ENCODE data around the gene ASIC3.

ASIC3 gene

DNA sequence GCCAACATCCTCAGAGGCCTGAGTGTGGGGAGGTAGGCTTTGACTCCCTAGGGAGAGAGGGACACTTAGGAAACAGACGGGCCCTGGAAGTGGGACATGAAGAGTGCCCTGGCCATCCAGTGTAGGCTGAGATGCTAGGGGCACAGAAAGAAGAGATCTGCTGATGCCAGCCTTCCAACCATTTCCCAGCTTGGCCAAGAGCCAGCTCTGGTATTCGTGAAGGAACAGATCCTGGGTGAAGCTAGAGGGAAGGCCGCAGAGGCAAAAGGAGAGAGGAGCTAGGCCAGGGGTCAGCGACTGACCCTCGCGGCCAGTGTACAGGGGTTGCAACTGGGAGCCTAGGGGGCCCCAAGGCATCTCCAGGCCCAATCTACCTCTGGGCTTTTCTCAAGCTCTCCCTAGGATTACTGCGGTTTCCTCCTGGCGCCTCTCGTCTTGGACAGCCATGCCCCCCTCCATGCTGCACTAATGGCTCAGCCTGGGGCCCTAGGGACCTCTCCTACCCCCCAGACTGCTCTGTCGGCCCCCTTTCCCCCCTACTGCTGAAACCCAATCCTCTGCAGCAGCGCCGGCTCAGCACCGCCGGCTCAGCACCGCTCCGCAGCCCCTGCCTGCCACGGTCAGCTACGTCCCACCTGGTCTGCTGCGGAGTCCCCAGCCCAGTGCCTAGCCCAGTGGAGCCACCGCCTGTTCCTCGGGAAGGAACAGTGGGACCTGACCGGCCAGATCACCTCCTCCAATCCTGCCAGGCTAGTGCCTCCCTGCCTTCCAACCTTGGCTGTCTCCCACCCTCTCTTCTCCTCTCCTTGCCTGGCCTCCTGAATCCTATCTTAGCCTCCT, at the start of gene ASIC3:
ASIC3 (plus strand) TSS at position 556 of the 840 bp plus-strand sequence. CDS start 355 bp downstream, outside the sequence.
- in situ Hi-C loops (cut with HindIII; ENCODE audit: low pct_unique_long_range_greater_than_20kb, low sequenced_read_pairs), result no loop called here
- no peak for TF ChIP-seq JUND (IDR thresholded peaks at IDR 0.05; ENCODE audit: low read depth)

DNA sequence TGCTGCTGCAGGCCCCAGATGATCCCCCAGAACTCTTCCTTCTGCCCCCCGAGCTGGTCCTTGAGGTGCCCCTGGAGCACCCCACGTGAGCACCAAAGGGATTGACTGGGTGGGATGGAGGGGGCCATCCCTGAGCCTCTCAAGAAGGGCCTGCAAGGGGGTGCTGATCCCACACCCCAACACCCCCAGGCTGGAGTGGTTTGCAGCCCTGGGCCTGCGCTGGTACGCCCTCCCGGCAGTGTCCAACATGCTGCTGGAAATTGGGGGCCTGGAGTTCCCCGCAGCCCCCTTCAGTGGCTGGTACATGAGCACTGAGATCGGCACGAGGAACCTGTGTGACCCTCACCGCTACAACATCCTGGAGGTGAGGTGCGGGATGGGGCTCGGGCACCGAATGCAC, 49.3 kb upstream of the ASIC3 start:
- no peak for DNase-seq (ENCODE audit: low read depth in 1 of 2, low spot score in 1 of 2)
- no peak for TF ChIP-seq JUND (IDR thresholded peaks at IDR 0.05; ENCODE audit: low read depth)
- in situ Hi-C loops (cut with HindIII; ENCODE audit: low pct_unique_long_range_greater_than_20kb, low sequenced_read_pairs), result no loop called here

More for the DNA sequence above, at the start of gene ASIC3:
- no peak for DNase-seq (ENCODE audit: low read depth in 1 of 2, low spot score in 1 of 2)

DNA sequence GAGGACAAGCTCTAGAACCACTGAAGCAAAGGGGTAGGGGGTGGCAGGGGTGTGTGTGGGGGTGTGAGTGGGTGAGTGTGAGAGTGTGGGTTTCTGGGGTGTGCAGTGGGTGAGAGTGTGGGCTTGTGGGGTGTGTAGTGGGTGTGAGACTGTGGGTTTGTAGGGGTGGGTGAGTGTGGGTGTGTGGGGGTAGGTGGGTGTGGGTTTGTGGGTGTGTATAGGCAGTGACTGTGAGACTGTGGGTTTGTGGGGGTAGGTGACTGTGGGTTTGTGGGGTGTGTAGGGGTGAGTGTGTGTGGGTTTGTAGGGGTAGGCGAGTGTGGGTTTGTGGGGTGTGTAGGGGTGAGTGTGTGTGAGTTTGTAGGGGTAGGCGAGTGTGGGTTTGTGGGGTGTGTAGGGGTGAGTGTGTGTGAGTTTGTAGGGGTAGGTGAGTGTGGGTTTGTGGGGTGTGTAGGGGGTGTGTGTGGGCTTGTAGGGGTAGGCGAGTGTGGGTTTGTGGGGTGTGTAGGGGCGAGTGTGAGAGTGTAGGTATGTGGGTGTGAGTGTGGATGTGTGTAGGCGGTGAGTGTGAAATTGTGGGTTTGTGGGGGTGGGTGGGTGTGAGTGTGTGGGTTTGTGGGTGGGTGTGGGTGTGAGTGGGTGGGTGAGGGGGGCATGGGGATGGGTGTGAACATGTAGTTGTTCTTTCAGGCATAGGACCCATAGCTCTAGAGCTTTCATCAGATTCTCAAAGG, 48.7 kb upstream of the ASIC3 start:
- in situ Hi-C loops (cut with HindIII; ENCODE audit: low pct_unique_long_range_greater_than_20kb, low sequenced_read_pairs), result no loop called here
- TF ChIP-seq JUND (IDR thresholded peaks at IDR 0.05; ENCODE audit: low read depth), result no peak
- DNase-seq (ENCODE audit: low read depth in 1 of 2, low spot score in 1 of 2), result no peak

DNA sequence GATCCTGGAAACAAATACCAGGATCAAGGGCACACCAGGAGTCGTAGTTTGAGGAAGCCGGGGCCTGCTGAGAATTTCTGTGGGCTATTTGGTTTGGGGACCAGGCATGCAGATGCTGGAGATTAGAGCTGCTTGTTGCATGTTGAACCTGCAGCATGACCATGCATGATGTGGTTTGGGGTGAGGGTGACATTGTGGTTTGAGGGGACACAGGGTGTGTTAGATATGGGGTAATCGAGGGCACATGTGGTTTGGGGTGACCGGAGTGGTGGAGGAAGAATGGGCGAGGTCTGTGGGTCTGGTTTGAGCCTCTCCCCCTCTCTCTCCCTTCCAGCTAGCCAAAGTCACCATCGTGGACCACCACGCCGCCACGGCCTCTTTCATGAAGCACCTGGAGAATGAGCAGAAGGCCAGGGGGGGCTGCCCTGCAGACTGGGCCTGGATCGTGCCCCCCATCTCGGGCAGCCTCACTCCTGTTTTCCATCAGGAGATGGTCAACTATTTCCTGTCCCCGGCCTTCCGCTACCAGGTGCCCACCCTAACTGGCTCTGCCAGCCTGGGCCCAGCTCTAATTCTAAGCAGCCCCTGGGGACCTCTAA, 47.3 kb upstream of the ASIC3 start:
- in situ Hi-C loops (cut with HindIII; ENCODE audit: low pct_unique_long_range_greater_than_20kb, low sequenced_read_pairs), result no loop called here
- no peak for TF ChIP-seq JUND (IDR thresholded peaks at IDR 0.05; ENCODE audit: low read depth)
- DNase-seq (ENCODE audit: low read depth in 1 of 2, low spot score in 1 of 2), result no peak

DNA sequence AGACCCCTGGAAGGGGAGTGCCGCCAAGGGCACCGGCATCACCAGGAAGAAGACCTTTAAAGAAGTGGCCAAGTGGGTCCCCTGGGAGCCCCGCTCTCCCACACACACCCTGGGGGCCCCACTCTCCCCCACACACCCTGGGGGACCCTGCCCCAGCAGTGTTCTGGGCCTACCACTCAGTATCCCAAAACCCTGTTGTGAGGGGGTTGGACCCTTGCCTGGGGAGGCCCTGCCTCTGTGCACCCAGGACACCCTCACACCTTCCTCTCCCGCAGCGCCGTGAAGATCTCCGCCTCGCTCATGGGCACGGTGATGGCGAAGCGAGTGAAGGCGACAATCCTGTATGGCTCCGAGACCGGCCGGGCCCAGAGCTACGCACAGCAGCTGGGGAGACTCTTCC, 46.8 kb upstream of the ASIC3 start:
- DNase-seq (ENCODE audit: low read depth in 1 of 2, low spot score in 1 of 2), result no peak
- TF ChIP-seq JUND (IDR thresholded peaks at IDR 0.05; ENCODE audit: low read depth), result no peak
- in situ Hi-C loops (cut with HindIII; ENCODE audit: low pct_unique_long_range_greater_than_20kb, low sequenced_read_pairs), result no loop called here

DNA sequence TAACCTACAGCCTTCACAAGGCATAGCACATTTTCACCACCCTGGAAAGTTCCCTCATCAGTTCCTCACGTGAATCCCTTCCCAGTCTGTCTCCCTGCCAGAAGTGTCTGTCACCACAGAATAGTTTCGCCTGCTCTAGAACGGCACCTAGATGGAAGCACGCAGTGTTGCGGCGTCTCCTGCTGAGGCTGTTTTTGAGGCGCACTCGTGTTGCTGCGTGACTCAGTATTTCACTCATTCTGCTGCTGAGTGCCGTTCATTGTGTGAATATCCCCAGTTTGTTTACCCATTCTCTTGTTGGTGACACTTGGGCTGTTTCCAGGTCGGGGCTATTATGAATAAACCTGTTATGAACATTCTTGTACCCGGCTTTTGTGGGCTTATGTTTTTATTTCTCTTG, 44.8 kb upstream of the ASIC3 start:
- peak; percentile 50 to 71 for DNase-seq (ENCODE audit: low read depth in 1 of 2, low spot score in 1 of 2)
- TF ChIP-seq JUND (IDR thresholded peaks at IDR 0.05; ENCODE audit: low read depth), result no peak
- in situ Hi-C loops (cut with HindIII; ENCODE audit: low pct_unique_long_range_greater_than_20kb, low sequenced_read_pairs), result no loop called here

DNA sequence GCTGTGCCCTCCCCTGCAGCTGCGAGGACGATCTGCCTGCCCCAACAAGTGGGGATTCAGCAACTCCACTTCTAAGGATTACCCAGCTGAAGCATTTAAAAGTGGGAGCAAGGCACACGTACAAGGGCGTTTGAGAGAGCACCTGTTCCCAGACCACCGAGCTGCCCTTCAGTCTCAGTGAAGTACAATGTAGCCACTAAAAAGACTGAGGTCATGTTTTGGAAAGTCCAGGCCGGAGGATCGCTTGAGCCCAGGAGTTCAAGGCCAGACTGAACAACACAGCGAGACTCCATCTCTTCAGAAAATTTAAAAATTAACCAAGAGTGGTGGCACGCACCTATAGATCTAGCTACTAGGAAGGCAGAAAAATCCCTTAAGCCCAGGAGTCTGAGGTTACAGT, 42.8 kb upstream of the ASIC3 start:
- no peak for DNase-seq (ENCODE audit: low read depth in 1 of 2, low spot score in 1 of 2)
- no peak for TF ChIP-seq JUND (IDR thresholded peaks at IDR 0.05; ENCODE audit: low read depth)
- in situ Hi-C loops (cut with HindIII; ENCODE audit: low pct_unique_long_range_greater_than_20kb, low sequenced_read_pairs), result no loop called here

DNA sequence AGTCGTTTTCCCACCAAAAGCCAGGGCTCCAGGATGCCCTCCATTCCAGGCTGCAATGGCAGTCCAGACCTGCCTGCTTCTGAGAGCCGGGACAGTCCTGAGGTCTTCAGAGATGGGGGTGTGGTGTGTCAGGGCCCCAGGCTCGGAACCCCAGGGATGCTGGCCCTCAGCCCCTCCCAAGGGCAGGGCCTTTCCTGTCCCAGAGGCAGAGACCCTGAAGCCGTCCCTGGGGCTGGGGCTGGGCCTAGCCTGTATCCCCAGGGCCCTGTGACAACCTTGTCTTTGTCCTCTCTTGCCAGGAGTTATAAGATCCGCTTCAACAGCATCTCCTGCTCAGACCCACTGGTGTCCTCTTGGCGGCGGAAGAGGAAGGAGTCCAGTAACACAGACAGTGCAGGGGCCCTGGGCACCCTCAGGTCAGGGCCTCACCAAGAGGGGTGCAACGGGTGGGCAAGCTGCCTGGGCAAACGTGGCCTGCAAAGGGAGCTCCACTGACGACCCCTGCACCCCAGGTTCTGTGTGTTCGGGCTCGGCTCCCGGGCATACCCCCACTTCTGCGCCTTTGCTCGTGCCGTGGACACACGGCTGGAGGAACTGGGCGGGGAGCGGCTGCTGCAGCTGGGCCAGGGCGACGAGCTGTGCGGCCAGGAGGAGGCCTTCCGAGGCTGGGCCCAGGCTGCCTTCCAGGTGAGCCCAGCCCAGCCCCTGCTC, 41.6 kb upstream of the ASIC3 start:
- no peak for DNase-seq (ENCODE audit: low read depth in 1 of 2, low spot score in 1 of 2)
- TF ChIP-seq JUND (IDR thresholded peaks at IDR 0.05; ENCODE audit: low read depth), result no peak
- in situ Hi-C loops (cut with HindIII; ENCODE audit: low pct_unique_long_range_greater_than_20kb, low sequenced_read_pairs), result no loop called here

DNA sequence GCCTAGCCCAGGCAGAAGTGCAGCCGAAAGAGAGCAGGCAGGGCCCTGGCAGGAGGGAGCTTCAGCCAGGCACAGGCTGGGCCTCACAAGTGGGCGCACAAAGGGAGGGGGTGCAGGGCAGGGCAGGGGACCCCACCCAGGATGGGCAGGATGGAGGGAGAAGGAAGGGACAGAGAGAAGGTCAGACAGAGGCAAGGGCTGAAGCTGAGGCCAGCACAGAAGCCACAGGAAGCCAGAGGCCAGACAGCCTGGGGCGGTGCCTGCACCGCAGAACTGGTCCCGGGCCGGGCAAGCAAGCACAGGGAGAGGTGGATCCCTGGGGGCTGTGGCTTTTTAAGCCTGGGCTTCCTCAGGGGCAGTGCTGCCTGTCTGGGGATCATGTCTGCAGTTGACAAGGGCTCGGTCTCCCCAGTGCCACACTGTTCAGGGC, 40.8 kb upstream of the ASIC3 start:
- in situ Hi-C loops (cut with HindIII; ENCODE audit: low pct_unique_long_range_greater_than_20kb, low sequenced_read_pairs), result no loop called here
- DNase-seq (ENCODE audit: low read depth in 1 of 2, low spot score in 1 of 2), result no peak
- no peak for TF ChIP-seq JUND (IDR thresholded peaks at IDR 0.05; ENCODE audit: low read depth)

DNA sequence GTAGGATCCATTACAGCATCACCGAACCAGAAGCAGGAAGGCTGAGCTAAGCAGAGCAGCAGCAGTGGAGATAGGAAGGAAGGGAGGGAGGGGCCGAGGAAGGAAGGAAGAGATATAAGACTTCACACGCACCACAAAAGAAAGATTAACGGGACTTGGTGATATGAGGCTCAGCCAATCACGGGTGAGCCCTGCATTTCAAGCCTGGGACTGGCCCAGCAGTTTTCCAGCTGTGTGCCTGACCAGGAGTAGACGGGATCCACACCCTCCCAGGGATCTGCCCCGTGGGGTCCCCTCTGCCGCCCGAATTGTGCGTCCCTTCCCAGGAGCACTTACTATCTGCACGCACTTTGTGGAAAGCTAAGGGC, 40.2 kb upstream of the ASIC3 start:
- in situ Hi-C loops (cut with HindIII; ENCODE audit: low pct_unique_long_range_greater_than_20kb, low sequenced_read_pairs), result no loop called here
- no peak for DNase-seq (ENCODE audit: low read depth in 1 of 2, low spot score in 1 of 2)
- TF ChIP-seq JUND (IDR thresholded peaks at IDR 0.05; ENCODE audit: low read depth), result no peak

DNA sequence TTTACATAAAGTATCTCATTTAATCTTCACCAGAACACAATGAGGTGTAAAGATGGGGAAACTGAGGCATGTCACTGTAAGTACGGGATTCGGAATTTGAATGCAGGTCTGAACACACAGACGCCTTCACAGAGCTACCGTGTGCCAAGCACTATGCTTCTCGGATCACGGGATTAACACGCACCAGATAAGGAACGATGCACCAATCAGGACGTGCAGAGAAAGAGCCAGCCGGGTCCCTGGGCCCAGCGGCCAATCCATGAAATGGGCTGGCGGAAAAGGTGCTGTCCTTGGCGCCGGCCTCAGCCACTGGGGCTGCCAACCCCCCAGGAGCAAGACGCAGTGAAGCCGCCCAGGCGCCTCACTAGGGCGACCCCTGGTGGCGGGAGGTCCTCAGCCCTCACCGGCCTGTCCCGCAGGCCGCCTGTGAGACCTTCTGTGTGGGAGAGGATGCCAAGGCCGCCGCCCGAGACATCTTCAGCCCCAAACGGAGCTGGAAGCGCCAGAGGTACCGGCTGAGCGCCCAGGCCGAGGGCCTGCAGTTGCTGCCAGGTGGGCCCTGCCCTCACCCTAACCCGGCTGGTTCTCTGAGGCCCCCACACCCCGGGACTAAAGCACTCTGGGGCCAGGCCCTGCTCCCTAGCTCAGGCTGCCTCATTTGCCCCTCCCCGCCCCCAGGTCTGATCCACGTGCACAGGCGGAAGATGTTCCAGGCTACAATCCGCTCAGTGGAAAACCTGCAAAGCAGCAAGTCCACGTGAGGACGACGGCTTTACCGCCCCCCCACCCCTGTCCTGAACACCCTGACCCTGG, 39.6 kb upstream of the ASIC3 start:
- no peak for DNase-seq (ENCODE audit: low read depth in 1 of 2, low spot score in 1 of 2)
- in situ Hi-C loops (cut with HindIII; ENCODE audit: low pct_unique_long_range_greater_than_20kb, low sequenced_read_pairs), result no loop called here
- no peak for TF ChIP-seq JUND (IDR thresholded peaks at IDR 0.05; ENCODE audit: low read depth)

Measured in T47D (cell line).